Psoas muscle (tissue), 8 donors: ENCODE measurements around the gene MICAL3. TPM values are rescaled to one million over a fixed set of nuclear protein-coding genes. Genes with fewer than 3 reads are reported as not detected.
A peak's percentile ranks its signal among the peaks of the same experiment; 100 is the strongest.

ENCODE experiments used
- ATAC-seq, 4 donors: fragments of 200-7000 bp; cut with Tn5 transposase; one replicate each; pipeline ENCODE4 v1.9.1; 2020; ENCODE audit warnings: moderate library complexity in 3 of 4, mild to moderate bottlenecking in 2 of 4
- DNase-seq, 2 donors: peaks; one replicate each; pipeline ENCODE4 v3.0.0-alpha.2; 2020
- H3K27ac ChIP-seq: fragments of 200-600 bp; one replicate; pipeline ENCODE4 v1.8.0; 2022
- H3K27me3 ChIP-seq, 3 donors: fragments of 200-600 bp in 1 of 3; one replicate each; pipeline versions ENCODE4 v1.6.1 to v1.8.0; 2013 to 2022; ENCODE audit warnings: low read length in 2 of 3, mild to moderate bottlenecking in 2 of 3, moderate library complexity in 1 of 3; ENCODE audit not compliant: insufficient read depth in 3 of 3
- H3K36me3 ChIP-seq, 2 donors: fragments of 200-600 bp in 1 of 2; one replicate each; pipeline versions ENCODE4 v1.6.1 to v1.8.0; 2013 to 2022; ENCODE audit warnings: low read depth in 1 of 2, mild to moderate bottlenecking in 1 of 2, moderate library complexity in 1 of 2; ENCODE audit not compliant: insufficient read depth in 1 of 2
- H3K4me1 ChIP-seq: fragments of 200-600 bp; one replicate; pipeline ENCODE4 v1.8.0; 2022
- H3K4me3 ChIP-seq: fragments of 200-600 bp; one replicate; pipeline ENCODE4 v1.8.0; 2022; ENCODE audit warnings: mild to moderate bottlenecking
- H3K9me3 ChIP-seq: fragments of 200-600 bp; one replicate; pipeline ENCODE4 v1.8.0; 2022
- WGBS, 3 donors: extraction: QIAGEN DNeasy Blood & Tissue Kit; methylation state at CpG; one replicate each; pipeline versions ENCODE4 v1.1.6 to v1.1.7; 2013; 5-methylcytosine and 5-hydroxymethylcytosine counted together
- intact Hi-C, 2 donors: fragments of 100-400 bp; cut with DNase I; formaldehyde crosslinking; loops; one replicate each; pipeline versions ENCODE4 v1.11.0 to v1.14.2; 2022
- polyA plus RNA-seq, 3 donors: library from polyadenylated mRNA; stranded (reverse); fragments of 200-250 nt; gene quantifications; one replicate each; pipeline ENCODE4 v1.2.3, GENCODE V29; 2013
- total RNA-seq, 4 donors: library from RNA; stranded (reverse); fragmentation: NEBNext Ultra II Directional in 2 of 4; extraction: Animal tissue kit (Norgen Biotek cat#: 25700) in 2 of 4; gene quantifications; one replicate each; pipeline versions ENCODE4 v1.2.1 to v1.2.4, GENCODE V29; 2021 to 2023
- TF ChIP-seq, protein P1 (sequence below): fragments of 200-600 bp; IDR thresholded peaks from one replicate; pipeline ENCODE4 v1.8.0; 2022; ENCODE audit warnings: antibody characterized with exemption
- donor health status: healthy with polysubstance abuse.
- donor health status: DM: no; HTN: no; CAD: no; lungs with moderate emphysema.
- donor health status: Bipolar disorder and iron deficiency.
- donor health status: healthy.
- donor health status: DM: yes; HTN: yes; CAD: no.
- donor health status: DM: no; HTN: no; CAD: no.
- donor health status: DM: no; HTN: no; CAD: no.
- donor health status: DM: yes; HTN: yes; CAD: no.

MICAL3 gene
- total and polyA plus RNA-seq, 7 donors: 2.1 to 38.3 (median 15.5) TPM

DNA sequence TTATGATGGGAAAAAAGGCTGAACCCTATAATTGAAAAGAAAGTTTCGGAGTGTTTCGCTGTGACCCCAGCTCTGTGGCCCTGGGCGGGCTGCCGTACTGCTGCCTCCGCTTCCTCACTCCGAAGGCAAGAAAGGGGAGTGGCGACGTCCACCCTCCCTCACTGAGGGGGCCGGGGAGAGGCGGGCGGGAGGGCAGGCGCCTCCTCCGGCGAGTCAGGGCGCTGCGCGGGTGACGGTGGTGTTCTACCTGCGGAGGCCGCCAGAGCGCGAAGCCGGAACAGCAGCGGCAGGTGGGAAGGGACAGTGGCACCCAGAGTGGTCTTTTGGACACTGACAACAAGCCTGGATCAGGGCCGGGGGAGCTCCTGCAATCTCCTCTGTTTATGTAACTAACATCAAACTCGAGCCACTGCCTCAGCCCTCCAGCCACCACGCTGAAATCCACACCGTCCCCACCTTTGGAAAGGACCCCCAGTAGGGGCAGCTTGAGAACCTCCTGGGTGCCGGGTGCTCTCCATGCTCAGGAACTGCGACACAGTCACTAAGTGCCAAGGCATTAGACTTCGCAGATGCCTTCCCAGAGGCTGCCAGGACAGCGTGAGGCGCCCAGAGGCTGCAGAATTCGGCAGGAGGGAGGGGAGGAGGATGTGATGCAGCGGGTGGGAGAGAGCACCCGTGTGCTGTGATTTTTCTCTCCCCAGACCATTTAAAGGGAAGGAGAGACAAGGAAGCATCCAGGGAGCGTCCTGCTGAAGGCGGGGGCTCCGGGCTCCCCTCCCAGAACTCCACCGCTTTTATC, 275.6 kb downstream of the MICAL3 start:
- H3K9me3 ChIP-seq: no peaks in the 10 kb centered on the region
- TF ChIP-seq, protein P1, sequence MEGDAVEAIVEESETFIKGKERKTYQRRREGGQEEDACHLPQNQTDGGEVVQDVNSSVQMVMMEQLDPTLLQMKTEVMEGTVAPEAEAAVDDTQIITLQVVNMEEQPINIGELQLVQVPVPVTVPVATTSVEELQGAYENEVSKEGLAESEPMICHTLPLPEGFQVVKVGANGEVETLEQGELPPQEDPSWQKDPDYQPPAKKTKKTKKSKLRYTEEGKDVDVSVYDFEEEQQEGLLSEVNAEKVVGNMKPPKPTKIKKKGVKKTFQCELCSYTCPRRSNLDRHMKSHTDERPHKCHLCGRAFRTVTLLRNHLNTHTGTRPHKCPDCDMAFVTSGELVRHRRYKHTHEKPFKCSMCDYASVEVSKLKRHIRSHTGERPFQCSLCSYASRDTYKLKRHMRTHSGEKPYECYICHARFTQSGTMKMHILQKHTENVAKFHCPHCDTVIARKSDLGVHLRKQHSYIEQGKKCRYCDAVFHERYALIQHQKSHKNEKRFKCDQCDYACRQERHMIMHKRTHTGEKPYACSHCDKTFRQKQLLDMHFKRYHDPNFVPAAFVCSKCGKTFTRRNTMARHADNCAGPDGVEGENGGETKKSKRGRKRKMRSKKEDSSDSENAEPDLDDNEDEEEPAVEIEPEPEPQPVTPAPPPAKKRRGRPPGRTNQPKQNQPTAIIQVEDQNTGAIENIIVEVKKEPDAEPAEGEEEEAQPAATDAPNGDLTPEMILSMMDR: no peak
- no peak for DNase-seq
- intact Hi-C loops: no loop called here
- peaks cover 7% of the 10 kb centered on the region for H3K4me1 ChIP-seq
- 74 to 83% (median 79%) methylated on average over 39 to 40 of the region's 40 CpGs for WGBS, 3 donors
- no peak for ATAC-seq
- no peak overlapping the region for H3K27ac ChIP-seq
- H3K27me3 ChIP-seq: no peaks in the 10 kb centered on the region
- H3K36me3 ChIP-seq: no peaks in the 10 kb centered on the region
- no peak overlapping the region for H3K4me3 ChIP-seq

DNA sequence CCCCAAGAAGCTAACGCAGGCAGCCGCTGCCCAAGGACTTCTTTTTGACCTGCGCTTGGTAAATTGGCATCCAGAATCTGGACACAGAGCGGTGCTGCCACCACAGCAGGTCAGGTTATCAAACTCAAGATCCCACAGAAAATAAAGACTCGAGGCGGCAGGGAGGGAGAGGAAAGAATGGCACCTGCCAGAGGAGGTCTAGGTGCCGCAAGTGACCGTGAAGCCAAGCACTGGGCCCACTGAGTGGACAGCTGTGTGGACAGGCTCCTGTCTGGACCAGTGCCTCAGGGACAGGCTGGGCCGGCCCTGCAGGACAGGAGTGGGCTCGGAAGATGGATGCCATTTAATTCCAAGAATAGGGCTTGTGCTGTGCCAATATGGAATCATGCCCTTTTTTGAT, 277.4 kb downstream of the MICAL3 start:
- Histone ChIP-seq H3K36me3 (no peaks in the 10 kb centered on the region), H3K9me3 (no peaks in the 10 kb centered on the region), H3K27me3 (no peaks in the 10 kb centered on the region), H3K27ac (no peak overlapping the region), H3K4me1 (peaks cover 11% of the 10 kb centered on the region), H3K4me3 (no peak overlapping the region)
- DNase-seq (no peak), ATAC-seq (no peak)
- WGBS, 3 donors: 73 to 80% (median 77%) methylated on average over 10 of the region's 10 CpGs
- TF ChIP-seq, protein P1: no peak
- intact Hi-C loops: no loop called here

DNA sequence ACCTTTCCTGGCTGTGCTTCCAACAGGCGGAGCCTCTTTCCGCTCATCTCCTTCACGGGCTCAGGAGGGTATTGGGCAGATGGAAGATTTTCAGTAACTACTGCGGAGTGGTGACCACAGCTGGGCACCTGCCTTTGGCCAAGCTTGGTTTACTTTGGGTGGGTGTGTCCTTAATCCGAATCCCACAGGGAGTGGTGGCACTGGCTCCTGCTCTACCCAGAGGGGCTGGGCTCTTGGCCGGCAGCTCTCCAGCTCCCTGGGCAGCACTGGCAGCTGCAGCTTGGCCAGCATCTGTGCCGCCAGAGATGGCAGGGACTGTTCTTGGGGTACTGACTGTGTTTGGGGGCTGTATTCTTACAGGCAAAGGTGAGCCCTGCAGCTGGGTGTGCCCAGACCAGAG, 279.9 kb downstream of the MICAL3 start:
- Histone ChIP-seq H3K9me3 (no peaks in the 10 kb centered on the region), H3K27ac (no peak overlapping the region), H3K36me3 (no peaks in the 10 kb centered on the region), H3K27me3 (no peaks in the 10 kb centered on the region), H3K4me3 (no peak overlapping the region), H3K4me1 (peaks cover 11% of the 10 kb centered on the region)
- TF ChIP-seq, protein P1: no peak
- intact Hi-C loops: loop anchor here (5.0 kb wide), 2 partner anchors 38 to 333 kb away; partner anchors contain the start of gene PEX26 (in 1 of the 2)
- WGBS, 3 donors: 27 to 37% (median 33%) methylated on average over 7 of the region's 7 CpGs
- peak in 2 of 4 donors; percentile 8 to 9 for ATAC-seq
- no peak for DNase-seq

DNA sequence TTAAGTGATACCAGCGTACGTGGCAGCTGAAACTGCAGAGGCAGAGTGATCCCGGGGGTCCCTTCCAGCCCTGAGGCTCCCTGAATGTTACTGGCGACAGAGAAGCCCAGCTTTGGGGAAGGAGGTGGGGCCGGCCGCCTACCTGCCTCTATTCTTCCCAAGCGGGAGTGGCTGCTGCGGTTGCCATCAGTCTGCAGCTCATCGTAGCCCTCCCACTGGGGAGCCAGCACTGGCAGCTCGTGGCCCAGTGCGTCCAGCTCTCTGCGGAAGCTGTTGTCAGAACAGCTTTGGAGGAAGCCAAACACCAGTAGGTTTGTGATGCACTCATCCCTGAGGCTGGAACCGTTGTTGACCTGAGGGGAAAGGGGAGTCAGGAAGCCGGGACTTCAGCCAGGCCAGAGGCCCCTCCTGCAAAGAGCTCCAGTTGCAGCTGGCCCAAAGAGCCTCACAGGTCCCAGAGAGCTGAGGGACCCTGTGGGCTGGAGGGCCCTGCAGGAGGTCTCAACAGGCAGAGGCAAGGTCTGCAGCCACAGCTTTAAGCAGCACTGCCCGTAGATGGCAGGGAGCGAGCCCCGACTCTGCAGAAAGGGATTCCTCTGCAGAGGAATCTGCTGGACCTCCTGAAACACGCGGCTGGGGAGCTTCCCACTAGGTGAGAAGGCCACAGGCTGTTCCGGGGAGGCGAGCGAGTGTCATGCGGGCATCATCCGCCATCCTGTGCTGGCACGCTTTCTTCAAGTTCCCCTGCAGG, 280.5 kb downstream of the MICAL3 start:
- TF ChIP-seq, protein P1: no peak
- no peak for DNase-seq
- peak; percentile 16 to 59 (median 36) for ATAC-seq
- Histone ChIP-seq H3K9me3 (no peaks in the 10 kb centered on the region), H3K27ac (no peak overlapping the region), H3K36me3 (no peaks in the 10 kb centered on the region), H3K27me3 (no peaks in the 10 kb centered on the region), H3K4me3 (no peak overlapping the region), H3K4me1 (peaks cover 11% of the 10 kb centered on the region)
- intact Hi-C loops: loop anchor here (2.0 to 5.0 kb wide), 3 partner anchors 38 to 333 kb away; partner anchors contain the start of gene PEX26 (in 1 of the 2)
- WGBS, 3 donors: 46 to 50% (median 48%) methylated on average over 25 of the region's 25 CpGs
